Measurements from ENCODE around the gene CCDC88C.

CCDC88C gene

DNA sequence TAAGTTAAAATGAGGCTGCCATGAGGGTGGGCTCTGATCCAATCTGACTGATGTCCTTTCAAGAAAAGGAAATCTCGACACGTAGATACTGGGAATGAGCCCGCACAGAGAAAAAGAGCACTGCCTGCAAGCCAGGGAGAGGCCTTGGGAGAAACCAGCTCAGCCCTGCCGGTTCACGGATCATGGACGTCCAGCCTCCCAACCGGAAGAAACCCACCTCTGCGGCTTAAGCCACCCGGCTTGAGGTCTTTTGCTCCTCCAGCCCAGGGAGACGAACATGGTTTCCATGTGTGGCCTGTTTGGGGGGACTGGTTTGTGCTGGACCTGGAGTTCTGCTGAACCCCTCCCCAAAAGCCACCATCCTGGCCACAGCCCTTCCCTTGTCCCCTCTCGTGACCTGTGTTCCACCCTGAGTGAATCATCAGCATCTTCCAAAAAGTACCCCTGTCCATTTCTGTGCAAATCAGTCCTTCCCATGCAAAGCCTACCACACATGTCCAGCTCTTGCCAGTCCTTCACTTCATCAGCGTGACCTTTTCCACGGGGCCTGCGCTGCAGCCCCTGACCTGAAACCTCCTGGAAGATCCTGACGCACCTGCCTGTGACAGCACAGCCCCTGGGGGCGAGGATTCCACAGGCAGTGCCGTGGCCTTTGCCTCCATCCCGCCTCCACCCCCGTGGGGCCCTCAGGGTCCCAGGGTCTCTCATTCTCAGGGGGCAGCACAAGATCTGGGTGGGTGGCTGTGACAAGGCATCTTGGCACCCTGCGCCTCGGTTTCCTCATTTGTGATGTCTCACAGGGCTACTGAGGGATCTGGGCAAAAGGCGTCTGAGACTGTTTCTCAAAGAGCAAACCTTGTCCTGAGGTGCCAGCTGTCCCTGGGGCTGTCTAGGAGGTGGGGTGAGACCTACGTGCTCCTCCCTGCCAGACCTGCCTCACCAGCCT lies 121.5 kb downstream of the CCDC88C start:
- Histone ChIP-seq H3K9ac (ENCODE audit: low read length) (no peak overlapping the region), H3K27me3 (ENCODE audit: insufficient read depth, low read length) (no peaks in the 10 kb centered on the region), H3K9me3 (ENCODE audit: insufficient read depth, low read depth, low read length) (no peaks in the 10 kb centered on the region), H2BK12ac (ENCODE audit: low read length) (no peak overlapping the region), H2AFZ (ENCODE audit: insufficient read depth, low read length, poor library complexity) (no peak overlapping the region), H3K36me3 (ENCODE audit: control insufficient read depth in 1 of 2, insufficient read depth in 2 of 2, low read length in 2 of 2) (no peaks in the 10 kb centered on the region), H4K8ac (ENCODE audit: low read depth, low read length) (no peak overlapping the region), H3K4ac (ENCODE audit: low read depth, low read length) (no peak overlapping the region), H3K27ac (ENCODE audit: low read depth, low read length) (no peak overlapping the region), H3K14ac (ENCODE audit: low read length) (no peak overlapping the region), H4K12ac (ENCODE audit: low read depth, low read length) (no peak overlapping the region), H4K91ac (ENCODE audit: low read depth, low read length) (no peak overlapping the region), H2BK120ac (ENCODE audit: insufficient read depth, low read length, poor library complexity) (no peak overlapping the region), H3K18ac (ENCODE audit: low read length) (no peak overlapping the region), H2BK5ac (ENCODE audit: low read depth, low read length, poor library complexity) (no peak overlapping the region), H3K4me3 (ENCODE audit: low read depth, low read length) (no peak overlapping the region), H3K79me2 (ENCODE audit: control insufficient read depth, insufficient read depth, low read length, poor library complexity) (no peaks in the 10 kb centered on the region), H3K4me2 (ENCODE audit: low read length) (no peak overlapping the region), H3K79me1 (ENCODE audit: low read length) (no peaks in the 10 kb centered on the region), H2AK5ac (ENCODE audit: low read length) (no peak overlapping the region), H3K23ac (ENCODE audit: low read length) (no peak overlapping the region), H3K4me1 (ENCODE audit: control insufficient read depth in 1 of 2, insufficient read depth in 2 of 2, low read length in 2 of 2) (peaks cover 8 to 10% of the 10 kb centered on the region in 2 experiments)
- WGBS (ENCODE audit: extremely low coverage, insufficient coverage, insufficient read length) = no CpG with 5 or more reads among the region's 23 CpGs
- no peak for DNase-seq

DNA sequence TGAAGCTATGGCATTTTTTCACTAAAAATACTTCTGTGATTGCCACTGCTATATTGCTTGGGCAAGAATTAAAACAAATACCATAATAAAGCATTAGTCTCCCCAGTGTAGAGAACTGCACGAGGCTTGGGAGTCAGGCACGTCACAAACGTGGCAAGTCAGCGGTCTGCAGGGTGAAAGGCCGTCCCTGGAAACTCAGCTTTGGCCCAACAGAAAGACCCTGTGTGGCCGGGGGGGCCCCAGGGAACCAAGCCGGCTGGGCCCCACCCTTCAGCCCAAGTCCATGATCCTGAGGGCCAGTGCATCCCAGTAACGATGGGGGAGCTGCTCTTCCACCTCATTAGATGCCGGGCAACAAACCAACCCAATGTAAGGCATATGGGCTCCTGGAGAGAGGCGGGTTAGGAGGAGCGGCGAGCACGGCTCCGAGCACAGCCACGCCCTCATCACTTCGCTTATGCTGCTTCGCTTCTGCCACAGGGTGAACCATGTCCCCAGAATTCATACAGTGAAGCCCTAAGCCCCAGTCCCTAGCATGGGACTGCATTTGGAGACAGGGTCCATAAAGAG lies 122.3 kb downstream of the CCDC88C start:
- Histone ChIP-seq H3K18ac (ENCODE audit: low read length) (no peak overlapping the region), H4K91ac (ENCODE audit: low read depth, low read length) (no peak overlapping the region), H3K23ac (ENCODE audit: low read length) (no peak overlapping the region), H2AFZ (ENCODE audit: insufficient read depth, low read length, poor library complexity) (no peak overlapping the region), H3K79me1 (ENCODE audit: low read length) (no peaks in the 10 kb centered on the region), H2AK5ac (ENCODE audit: low read length) (no peak overlapping the region), H2BK12ac (ENCODE audit: low read length) (no peak overlapping the region), H2BK5ac (ENCODE audit: low read depth, low read length, poor library complexity) (no peak overlapping the region), H3K4me1 (ENCODE audit: control insufficient read depth in 1 of 2, insufficient read depth in 2 of 2, low read length in 2 of 2) (peaks cover 8 to 10% of the 10 kb centered on the region in 2 experiments), H2BK120ac (ENCODE audit: insufficient read depth, low read length, poor library complexity) (no peak overlapping the region), H3K4ac (ENCODE audit: low read depth, low read length) (no peak overlapping the region), H3K36me3 (ENCODE audit: control insufficient read depth in 1 of 2, insufficient read depth in 2 of 2, low read length in 2 of 2) (peaks cover 0 to 2% of the 10 kb centered on the region in 2 experiments), H3K4me3 (ENCODE audit: low read depth, low read length) (no peak overlapping the region), H3K4me2 (ENCODE audit: low read length) (no peak overlapping the region), H3K27ac (ENCODE audit: low read depth, low read length) (no peak overlapping the region), H4K12ac (ENCODE audit: low read depth, low read length) (no peak overlapping the region), H3K9me3 (ENCODE audit: insufficient read depth, low read depth, low read length) (no peaks in the 10 kb centered on the region), H3K14ac (ENCODE audit: low read length) (no peak overlapping the region), H3K9ac (ENCODE audit: low read length) (no peak overlapping the region), H3K79me2 (ENCODE audit: control insufficient read depth, insufficient read depth, low read length, poor library complexity) (no peaks in the 10 kb centered on the region), H3K27me3 (ENCODE audit: insufficient read depth, low read length) (no peaks in the 10 kb centered on the region), H4K8ac (ENCODE audit: low read depth, low read length) (no peak overlapping the region)
- no CpG with 5 or more reads among the region's 17 CpGs for WGBS (ENCODE audit: extremely low coverage, insufficient coverage, insufficient read length)
- DNase-seq = no peak

DNA sequence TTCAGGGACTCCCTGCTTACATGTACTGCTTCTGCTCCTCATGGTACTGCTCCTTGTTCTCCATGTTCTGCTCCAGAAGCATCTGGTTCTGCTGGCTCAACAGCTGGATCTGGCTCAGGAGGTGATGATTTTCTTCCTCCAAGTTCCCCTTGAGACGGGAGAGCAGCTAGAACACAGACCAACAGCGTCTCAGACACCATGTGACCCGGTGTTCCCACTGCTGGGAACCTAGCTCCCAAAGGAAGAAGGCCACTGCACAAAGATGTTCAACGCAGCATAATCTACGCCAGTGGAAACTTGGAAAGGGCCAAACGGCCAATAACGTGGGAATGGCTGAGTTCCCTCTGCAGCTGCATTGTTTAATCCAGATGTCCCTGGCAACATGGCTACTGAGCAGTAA lies 123.5 kb downstream of the CCDC88C start:
- H3K79me2 ChIP-seq (ENCODE audit: control insufficient read depth, insufficient read depth, low read length, poor library complexity) = no peaks in the 10 kb centered on the region
- H4K91ac ChIP-seq (ENCODE audit: low read depth, low read length) = no peak overlapping the region
- H3K4me3 ChIP-seq (ENCODE audit: low read depth, low read length) = no peak overlapping the region
- H2BK12ac ChIP-seq (ENCODE audit: low read length) = no peak overlapping the region
- no peak overlapping the region for H3K9ac ChIP-seq (ENCODE audit: low read length)
- no peak overlapping the region for H3K27ac ChIP-seq (ENCODE audit: low read depth, low read length)
- H3K36me3 ChIP-seq (ENCODE audit: control insufficient read depth in 1 of 2, insufficient read depth in 2 of 2, low read length in 2 of 2) = peaks cover 0 to 2% of the 10 kb centered on the region in 2 experiments
- no peak for DNase-seq
- H3K9me3 ChIP-seq (ENCODE audit: insufficient read depth, low read depth, low read length) = no peaks in the 10 kb centered on the region
- no peak overlapping the region for H2BK5ac ChIP-seq (ENCODE audit: low read depth, low read length, poor library complexity)
- H3K4me2 ChIP-seq (ENCODE audit: low read length) = no peak overlapping the region
- no peak overlapping the region for H4K8ac ChIP-seq (ENCODE audit: low read depth, low read length)
- no peak overlapping the region for H3K23ac ChIP-seq (ENCODE audit: low read length)
- no peak overlapping the region for H2AK5ac ChIP-seq (ENCODE audit: low read length)
- no peak overlapping the region for H2AFZ ChIP-seq (ENCODE audit: insufficient read depth, low read length, poor library complexity)
- H3K4me1 ChIP-seq (ENCODE audit: control insufficient read depth in 1 of 2, insufficient read depth in 2 of 2, low read length in 2 of 2) = peaks cover 8 to 10% of the 10 kb centered on the region in 2 experiments
- no CpG with 5 or more reads among the region's 7 CpGs for WGBS (ENCODE audit: extremely low coverage, insufficient coverage, insufficient read length)
- H3K79me1 ChIP-seq (ENCODE audit: low read length) = no peaks in the 10 kb centered on the region
- no peak overlapping the region for H3K18ac ChIP-seq (ENCODE audit: low read length)
- H4K12ac ChIP-seq (ENCODE audit: low read depth, low read length) = no peak overlapping the region
- no peak overlapping the region for H2BK120ac ChIP-seq (ENCODE audit: insufficient read depth, low read length, poor library complexity)
- H3K27me3 ChIP-seq (ENCODE audit: insufficient read depth, low read length) = no peaks in the 10 kb centered on the region
- H3K4ac ChIP-seq (ENCODE audit: low read depth, low read length) = no peak overlapping the region
- no peak overlapping the region for H3K14ac ChIP-seq (ENCODE audit: low read length)

DNA sequence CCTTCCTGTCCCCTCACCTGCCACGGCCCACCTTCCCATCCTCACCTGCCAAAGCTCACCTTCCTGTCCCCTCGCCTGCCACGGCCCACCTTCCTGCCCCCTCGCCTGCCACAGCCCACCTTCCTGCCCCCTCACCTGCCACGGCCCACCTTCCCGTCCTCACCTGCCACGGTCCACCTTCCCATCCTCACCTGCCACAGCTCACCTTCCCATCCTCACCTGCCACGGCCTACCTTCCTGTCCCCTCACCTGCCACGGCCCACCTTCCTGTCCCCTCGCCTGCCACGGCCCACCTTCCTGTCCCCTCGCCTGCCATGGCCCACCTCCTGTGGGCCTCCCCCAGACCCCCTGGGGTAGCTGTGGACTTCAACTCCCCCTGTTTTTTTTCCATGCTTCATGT lies 124.3 kb downstream of the CCDC88C start:
- Histone ChIP-seq H4K12ac (ENCODE audit: low read depth, low read length) (no peak overlapping the region), H3K4me2 (ENCODE audit: low read length) (no peak overlapping the region), H3K9ac (ENCODE audit: low read length) (no peak overlapping the region), H2BK5ac (ENCODE audit: low read depth, low read length, poor library complexity) (no peak overlapping the region), H3K23ac (ENCODE audit: low read length) (no peak overlapping the region), H4K91ac (ENCODE audit: low read depth, low read length) (no peak overlapping the region), H3K79me1 (ENCODE audit: low read length) (no peaks in the 10 kb centered on the region), H2AK5ac (ENCODE audit: low read length) (no peak overlapping the region), H3K36me3 (ENCODE audit: control insufficient read depth in 1 of 2, insufficient read depth in 2 of 2, low read length in 2 of 2) (peaks cover 1 to 5% of the 10 kb centered on the region in 2 experiments), H3K18ac (ENCODE audit: low read length) (no peak overlapping the region), H3K14ac (ENCODE audit: low read length) (no peak overlapping the region), H3K27me3 (ENCODE audit: insufficient read depth, low read length) (no peaks in the 10 kb centered on the region), H2BK12ac (ENCODE audit: low read length) (no peak overlapping the region), H3K27ac (ENCODE audit: low read depth, low read length) (no peak overlapping the region), H2BK120ac (ENCODE audit: insufficient read depth, low read length, poor library complexity) (no peak overlapping the region), H3K79me2 (ENCODE audit: control insufficient read depth, insufficient read depth, low read length, poor library complexity) (no peaks in the 10 kb centered on the region), H2AFZ (ENCODE audit: insufficient read depth, low read length, poor library complexity) (no peak overlapping the region), H3K4me1 (ENCODE audit: control insufficient read depth in 1 of 2, insufficient read depth in 2 of 2, low read length in 2 of 2) (peaks cover 8 to 10% of the 10 kb centered on the region in 2 experiments), H3K9me3 (ENCODE audit: insufficient read depth, low read depth, low read length) (no peaks in the 10 kb centered on the region), H3K4ac (ENCODE audit: low read depth, low read length) (no peak overlapping the region), H4K8ac (ENCODE audit: low read depth, low read length) (no peak overlapping the region), H3K4me3 (ENCODE audit: low read depth, low read length) (peak overlapping the region; percentile 38)
- DNase-seq = no peak
- WGBS (ENCODE audit: extremely low coverage, insufficient coverage, insufficient read length) = no CpG with 5 or more reads among the region's 12 CpGs

All from trophoblast cell (in vitro differentiated cells and primary cell).